ENCODE results near the gene MRPS2.

GRCh38 chr9:135520916-135521607 lies 20.6 kb downstream of the MRPS2 start, which contains the start of gene LCN1:
- TF ChIP-seq CTCF (IDR thresholded peaks at IDR 0.05) = no peak
- no peak for TF ChIP-seq EP300 (IDR thresholded peaks at IDR 0.05)
- no peak for TF ChIP-seq CEBPB (IDR thresholded peaks at IDR 0.05)
- no peak for TF ChIP-seq ZC3H11A (IDR thresholded peaks at IDR 0.05)
- no peak for TF ChIP-seq SMC3 (IDR thresholded peaks at IDR 0.05)
- no peak for TF ChIP-seq JUNB (IDR thresholded peaks at IDR 0.05)
- no peak for TF ChIP-seq POLR2A (IDR thresholded peaks at IDR 0.05; ENCODE audit: low read length)
- TF ChIP-seq EHMT2 (IDR thresholded peaks at IDR 0.05; ENCODE audit: low read depth) = no peak
- no peak for TF ChIP-seq MAFK (IDR thresholded peaks at IDR 0.05; ENCODE audit: partially characterized antibody)
- TF ChIP-seq, protein P1, sequence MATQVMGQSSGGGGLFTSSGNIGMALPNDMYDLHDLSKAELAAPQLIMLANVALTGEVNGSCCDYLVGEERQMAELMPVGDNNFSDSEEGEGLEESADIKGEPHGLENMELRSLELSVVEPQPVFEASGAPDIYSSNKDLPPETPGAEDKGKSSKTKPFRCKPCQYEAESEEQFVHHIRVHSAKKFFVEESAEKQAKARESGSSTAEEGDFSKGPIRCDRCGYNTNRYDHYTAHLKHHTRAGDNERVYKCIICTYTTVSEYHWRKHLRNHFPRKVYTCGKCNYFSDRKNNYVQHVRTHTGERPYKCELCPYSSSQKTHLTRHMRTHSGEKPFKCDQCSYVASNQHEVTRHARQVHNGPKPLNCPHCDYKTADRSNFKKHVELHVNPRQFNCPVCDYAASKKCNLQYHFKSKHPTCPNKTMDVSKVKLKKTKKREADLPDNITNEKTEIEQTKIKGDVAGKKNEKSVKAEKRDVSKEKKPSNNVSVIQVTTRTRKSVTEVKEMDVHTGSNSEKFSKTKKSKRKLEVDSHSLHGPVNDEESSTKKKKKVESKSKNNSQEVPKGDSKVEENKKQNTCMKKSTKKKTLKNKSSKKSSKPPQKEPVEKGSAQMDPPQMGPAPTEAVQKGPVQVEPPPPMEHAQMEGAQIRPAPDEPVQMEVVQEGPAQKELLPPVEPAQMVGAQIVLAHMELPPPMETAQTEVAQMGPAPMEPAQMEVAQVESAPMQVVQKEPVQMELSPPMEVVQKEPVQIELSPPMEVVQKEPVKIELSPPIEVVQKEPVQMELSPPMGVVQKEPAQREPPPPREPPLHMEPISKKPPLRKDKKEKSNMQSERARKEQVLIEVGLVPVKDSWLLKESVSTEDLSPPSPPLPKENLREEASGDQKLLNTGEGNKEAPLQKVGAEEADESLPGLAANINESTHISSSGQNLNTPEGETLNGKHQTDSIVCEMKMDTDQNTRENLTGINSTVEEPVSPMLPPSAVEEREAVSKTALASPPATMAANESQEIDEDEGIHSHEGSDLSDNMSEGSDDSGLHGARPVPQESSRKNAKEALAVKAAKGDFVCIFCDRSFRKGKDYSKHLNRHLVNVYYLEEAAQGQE (IDR thresholded peaks at IDR 0.05) = no peak
- no peak for TF ChIP-seq RAD21 (conservative IDR thresholded peaks at IDR 0.05 in 1 of 2, IDR thresholded peaks at IDR 0.05 in 1 of 2)
- TF ChIP-seq MAX (IDR thresholded peaks at IDR 0.05) = no peak

Data from A549 (cell line).